ENCODE data around the gene POMGNT2.

The POMGNT2 gene

GRCh38 chr3:43102773-43103480 is 3.0 kb downstream of the POMGNT2 start:
- ATAC-seq: no peak

GRCh38 chr3:43098761-43099160 is 7.1 kb downstream of the POMGNT2 start:
- no peak for ATAC-seq

GRCh38 chr3:43097400-43098080 is 8.3 kb downstream of the POMGNT2 start:
- no peak for ATAC-seq

GRCh38 chr3:43096761-43097160 is 9.1 kb downstream of the POMGNT2 start:
- ATAC-seq: no peak

GRCh38 chr3:43095370-43095769 is 10.5 kb downstream of the POMGNT2 start:
- no peak for ATAC-seq

GRCh38 chr3:43094851-43095250 is 11.0 kb downstream of the POMGNT2 start:
- no peak for ATAC-seq

GRCh38 chr3:43094381-43094780 is 11.5 kb downstream of the POMGNT2 start:
- no peak for ATAC-seq

GRCh38 chr3:43093974-43094373 is 11.9 kb downstream of the POMGNT2 start:
- ATAC-seq: no peak

- ATAC-seq: no peak
Measured at GRCh38 chr3:43093006-43093405, 12.9 kb downstream of the POMGNT2 start.

GRCh38 chr3:43091481-43091880 is 14.4 kb downstream of the POMGNT2 start:
- no peak for ATAC-seq

GRCh38 chr3:43090238-43090637 is 15.6 kb downstream of the POMGNT2 start:
- no peak for ATAC-seq

- no peak for ATAC-seq
Measured at GRCh38 chr3:43089081-43089480, 16.8 kb downstream of the POMGNT2 start.

GRCh38 chr3:43087249-43087776 is 18.6 kb downstream of the POMGNT2 start:
- no peak for ATAC-seq

- no peak for ATAC-seq
Measured at GRCh38 chr3:43086460-43087165, 19.3 kb downstream of the POMGNT2 start.

GRCh38 chr3:43082457-43082856 is 23.4 kb downstream of the POMGNT2 start:
- ATAC-seq: no peak

- no peak for ATAC-seq
Measured at GRCh38 chr3:43081796-43082195, 24.1 kb downstream of the POMGNT2 start.

GRCh38 chr3:43080726-43081568 is 24.9 kb downstream of the POMGNT2 start:
- ATAC-seq: no peak

GRCh38 chr3:43079536-43080332 is 26.1 kb downstream of the POMGNT2 start:
- ATAC-seq: no peak

- no peak for ATAC-seq
Measured at GRCh38 chr3:43077707-43078106, 28.2 kb downstream of the POMGNT2 start.

- ATAC-seq: no peak
Measured at GRCh38 chr3:43077261-43077660, 28.6 kb downstream of the POMGNT2 start.

- no peak for ATAC-seq
Measured at GRCh38 chr3:43076857-43077256, 29.0 kb downstream of the POMGNT2 start.
